Keratinocyte (primary cell): Measurements from ENCODE around the gene CXCL13. TPM values are rescaled to one million over a fixed set of nuclear protein-coding genes. Genes with fewer than 3 reads are reported as not detected.

Experiments
- DNase-seq: peaks from one replicate; pipeline ENCODE4 v3.0.0-alpha.2; 2011; ENCODE audit warnings: low read depth, missing footprints, low spot score
- FAIRE-seq: peaks from 2 replicates; lab custom pipeline; 2011; peaks lifted over from hg19 to GRCh38; lab: Jason Lieb, UNC
- H2AFZ ChIP-seq: 2 replicates; pipeline ENCODE4 v1.6.0; 2012; ENCODE audit warnings: low read length, control low read depth, inconsistent platforms; ENCODE audit not compliant: control insufficient read depth
- H3K27ac ChIP-seq: 2 replicates; pipeline ENCODE4 v1.5.1; 2011; ENCODE audit warnings: low read length; ENCODE audit not compliant: control insufficient read depth, insufficient read depth
- H3K27me3 ChIP-seq: 3 replicates; pipeline ENCODE4 v1.6.0; 2011; ENCODE audit warnings: low read length; ENCODE audit not compliant: control insufficient read depth, insufficient read depth; ENCODE audit errors: extremely low read depth
- H3K36me3 ChIP-seq, 2 experiments: 2 replicates in 1 of 2; 3 replicates in 1 of 2; pipeline ENCODE4 v1.5.1; 2011; ENCODE audit warnings: low read length in 2 of 2, mild to moderate bottlenecking in 1 of 2; ENCODE audit not compliant: control insufficient read depth in 2 of 2, insufficient read depth in 2 of 2; ENCODE audit errors: extremely low read depth in 1 of 2
- H3K4me1 ChIP-seq: 3 replicates; pipeline ENCODE4 v1.5.1; 2011; ENCODE audit warnings: low read length; ENCODE audit not compliant: control insufficient read depth, insufficient read depth; ENCODE audit errors: extremely low read depth
- H3K4me2 ChIP-seq: 3 replicates; pipeline ENCODE4 v1.6.0; 2011; ENCODE audit warnings: low read depth, low read length; ENCODE audit not compliant: control insufficient read depth, insufficient read depth; ENCODE audit errors: extremely low read depth
- H3K4me3 ChIP-seq, 3 experiments: fragments of 200-600 bp in 1 of 3; sonication (generic) in 1 of 3; 2 replicates in 2 of 3; 3 replicates in 1 of 3; pipeline ENCODE4 v1.5.1; 2011 to 2016; ENCODE audit warnings: low read length in 3 of 3, mild to moderate bottlenecking in 3 of 3, control low read depth in 2 of 3, inconsistent platforms in 1 of 3, low read depth in 1 of 3, mixed read lengths in 1 of 3, mixed run types in 1 of 3, moderate library complexity in 1 of 3; ENCODE audit not compliant: control insufficient read depth in 2 of 3, insufficient read depth in 2 of 3; ENCODE audit errors: extremely low read depth in 1 of 3
- H3K79me2 ChIP-seq: 2 replicates; pipeline ENCODE4 v1.6.0; 2012; ENCODE audit warnings: low read length; ENCODE audit not compliant: control insufficient read depth, insufficient read depth
- H3K9ac ChIP-seq: 3 replicates; pipeline ENCODE4 v1.6.0; 2011; ENCODE audit warnings: low read length; ENCODE audit not compliant: control insufficient read depth, insufficient read depth; ENCODE audit errors: extremely low read depth
- H3K9me1 ChIP-seq: 3 replicates; pipeline ENCODE4 v1.6.0; 2011; ENCODE audit warnings: low read length; ENCODE audit not compliant: control insufficient read depth, insufficient read depth; ENCODE audit errors: extremely low read depth
- H3K9me3 ChIP-seq: 2 replicates; pipeline ENCODE4 v1.5.1; 2012; ENCODE audit warnings: low read depth, low read length; ENCODE audit not compliant: control insufficient read depth
- H4K20me1 ChIP-seq: 3 replicates; pipeline ENCODE4 v1.6.0; 2011; ENCODE audit warnings: low read length; ENCODE audit not compliant: control insufficient read depth, insufficient read depth; ENCODE audit errors: extremely low read depth
- CTCF ChIP-seq, 3 experiments: IDR thresholded peaks in 1 of 3; conservative IDR thresholded peaks in 1 of 3; optimal IDR thresholded peaks in 1 of 3; 2 replicates in 2 of 3; 3 replicates in 1 of 3; pipeline versions ENCODE3 to v1.5.1; 2011; ENCODE audit warnings: low read length in 3 of 3, mild to moderate bottlenecking in 3 of 3, moderate library complexity in 2 of 3, control low read depth in 1 of 3, inconsistent platforms in 1 of 3; ENCODE audit not compliant: insufficient read depth in 2 of 3; ENCODE audit errors: extremely low read depth in 1 of 3
- EZH2 ChIP-seq: IDR thresholded peaks from one replicate; pipeline ENCODE4 v1.6.1; 2012; ENCODE audit warnings: inconsistent platforms, mild to moderate bottlenecking, low read length, moderate library complexity
- dilution Hi-C: fragments of 300-500 bp; cut with MboI; formaldehyde crosslinking; loops from one replicate; pipeline ENCODE4 v1.7.0; 2020; ENCODE audit warnings: low sequenced_read_pairs; ENCODE audit not compliant: extremely low pct_ligation_motif_present
- polyA plus RNA-seq, 5 experiments: library from polyadenylated mRNA; depleted of rRNA in 3 of 5; stranded (reverse) in 3 of 5; stranded (forward) in 1 of 5; unstranded in 1 of 5; fragments of >200 nt; gene quantifications; 1 replicate in 1 of 5; 2 replicates in 3 of 5; 3 replicates in 1 of 5; pipeline versions ENCODE4 v1.2.1 to v1.2.3, GENCODE V29; 2011 to 2012; ENCODE audit warnings: missing spikeins in 2 of 5, low read depth in 1 of 5, low replicate concordance in 1 of 5

Gene CXCL13
- polyA plus RNA-seq, 1 donor (not counting 4 experiments of a cell fraction or from before 2014, with no cell fraction given), result not detected

- no peak for FAIRE-seq
- no peaks in the 10 kb centered on the region for H3K4me1 ChIP-seq
Observed at GRCh38 chr4:77613267-77613666, 7.6 kb downstream of the CXCL13 start.

GRCh38 chr4:77615153-77615552 lies 9.5 kb downstream of the CXCL13 start:
- H3K9me3 ChIP-seq, result no peaks in the 10 kb centered on the region
- no peaks in the 10 kb centered on the region for H3K4me1 ChIP-seq
- no peak overlapping the region for H3K9ac ChIP-seq
- dilution Hi-C loops, result no loop called here
- no peaks in the 10 kb centered on the region for H3K36me3 ChIP-seq
- no peaks in the 10 kb centered on the region for H3K79me2 ChIP-seq
- H3K27me3 ChIP-seq, result peaks cover 4% of the 10 kb centered on the region
- no peak overlapping the region for H2AFZ ChIP-seq
- FAIRE-seq (no peak), DNase-seq (no peak)
- TF ChIP-seq CTCF (optimal IDR thresholded peaks at IDR 0.05 in 1 of 3, IDR thresholded peaks at IDR 0.05 in 1 of 3, conservative IDR thresholded peaks at IDR 0.05 in 1 of 3; ENCODE audit: extremely low read depth in 1 of 3, insufficient read depth in 2 of 3, low read length in 3 of 3), result no peak
- no peak for TF ChIP-seq EZH2
- H3K4me2 ChIP-seq, result no peak overlapping the region
- H3K27ac ChIP-seq, result no peak overlapping the region
- H3K4me3 ChIP-seq, result no peak overlapping the region
- no peaks in the 10 kb centered on the region for H3K9me1 ChIP-seq
- H4K20me1 ChIP-seq, result no peaks in the 10 kb centered on the region

More at GRCh38 chr4:77613267-77613666, 7.6 kb downstream of the CXCL13 start:
- Histone ChIP-seq H4K20me1 (no peaks in the 10 kb centered on the region), H2AFZ (no peak overlapping the region), H3K27me3 (peaks cover 4% of the 10 kb centered on the region), H3K4me3 (no peak overlapping the region), H3K36me3 (no peaks in the 10 kb centered on the region), H3K4me2 (no peak overlapping the region), H3K9me1 (no peaks in the 10 kb centered on the region), H3K9ac (no peak overlapping the region), H3K79me2 (no peaks in the 10 kb centered on the region), H3K27ac (no peak overlapping the region), H3K9me3 (no peaks in the 10 kb centered on the region)
- dilution Hi-C loops, result no loop called here
- no peak for TF ChIP-seq EZH2
- TF ChIP-seq CTCF (optimal IDR thresholded peaks at IDR 0.05 in 1 of 3, IDR thresholded peaks at IDR 0.05 in 1 of 3, conservative IDR thresholded peaks at IDR 0.05 in 1 of 3; ENCODE audit: extremely low read depth in 1 of 3, insufficient read depth in 2 of 3, low read length in 3 of 3), result no peak
- DNase-seq, result no peak
